RWPE2 (cell line): ENCODE measurements around the gene SOHLH1.

Experiments used
- ATAC-seq: fragments of 200-7000 bp; cut with Tn5 transposase; 3 replicates; pipeline ENCODE4 v1.9.1; 2021; ENCODE audit warnings: low read depth
- DNase-seq: peaks from one replicate; pipeline ENCODE4 v3.0.0-alpha.2; 2020; ENCODE audit warnings: low spot score
- H3K27ac ChIP-seq: fragments of 450-650 bp; 2 replicates; pipeline ENCODE4 v1.5.1; 2017; ENCODE audit warnings: mild to moderate bottlenecking; ENCODE audit not compliant: poor library complexity, severe bottlenecking
- H3K27me3 ChIP-seq: fragments of 250-450 bp; sonication (Bioruptor Pico); 2 replicates; pipeline ENCODE4 v1.5.1; 2021; ENCODE audit warnings: mild to moderate bottlenecking, moderate library complexity; ENCODE audit not compliant: insufficient read depth, poor library complexity, severe bottlenecking
- H3K36me3 ChIP-seq: fragments of 250-450 bp; sonication (Bioruptor Pico); 2 replicates; pipeline ENCODE4 v1.5.1; 2020; ENCODE audit warnings: low read depth, mild to moderate bottlenecking, moderate library complexity
- H3K4me1 ChIP-seq: fragments of 250-450 bp; sonication (Bioruptor Pico); 2 replicates; pipeline ENCODE4 v1.5.1; 2021; ENCODE audit warnings: mild to moderate bottlenecking, moderate library complexity; ENCODE audit not compliant: insufficient read depth, poor library complexity, severe bottlenecking
- H3K4me3 ChIP-seq: fragments of 250-450 bp; sonication (Bioruptor Pico); 2 replicates; pipeline ENCODE4 v1.5.1; 2021; ENCODE audit warnings: mild to moderate bottlenecking, moderate library complexity; ENCODE audit not compliant: severe bottlenecking
- H3K9me3 ChIP-seq: fragments of 250-450 bp; sonication (Bioruptor Pico); 2 replicates; pipeline ENCODE4 v1.5.1; 2021; ENCODE audit warnings: mild to moderate bottlenecking, moderate library complexity; ENCODE audit not compliant: severe bottlenecking
- CTCF ChIP-seq: fragments of 450-650 bp; IDR thresholded peaks from one replicate; pipeline ENCODE4 v1.5.1; 2017; ENCODE audit warnings: mild to moderate bottlenecking, moderate library complexity; ENCODE audit not compliant: poor library complexity, severe bottlenecking

SOHLH1 gene

GRCh38 chr9:135728436-135729110 is 29.3 kb upstream of the SOHLH1 start:
- Histone ChIP-seq H3K9me3 (no peaks in the 10 kb centered on the region), H3K36me3 (no peaks in the 10 kb centered on the region), H3K27me3 (peaks cover 7% of the 10 kb centered on the region), H3K4me1 (no peaks in the 10 kb centered on the region), H3K4me3 (no peak overlapping the region), H3K27ac (no peak overlapping the region)
- no peak for TF ChIP-seq CTCF
- ATAC-seq (no peak), DNase-seq (no peak)

DNA sequence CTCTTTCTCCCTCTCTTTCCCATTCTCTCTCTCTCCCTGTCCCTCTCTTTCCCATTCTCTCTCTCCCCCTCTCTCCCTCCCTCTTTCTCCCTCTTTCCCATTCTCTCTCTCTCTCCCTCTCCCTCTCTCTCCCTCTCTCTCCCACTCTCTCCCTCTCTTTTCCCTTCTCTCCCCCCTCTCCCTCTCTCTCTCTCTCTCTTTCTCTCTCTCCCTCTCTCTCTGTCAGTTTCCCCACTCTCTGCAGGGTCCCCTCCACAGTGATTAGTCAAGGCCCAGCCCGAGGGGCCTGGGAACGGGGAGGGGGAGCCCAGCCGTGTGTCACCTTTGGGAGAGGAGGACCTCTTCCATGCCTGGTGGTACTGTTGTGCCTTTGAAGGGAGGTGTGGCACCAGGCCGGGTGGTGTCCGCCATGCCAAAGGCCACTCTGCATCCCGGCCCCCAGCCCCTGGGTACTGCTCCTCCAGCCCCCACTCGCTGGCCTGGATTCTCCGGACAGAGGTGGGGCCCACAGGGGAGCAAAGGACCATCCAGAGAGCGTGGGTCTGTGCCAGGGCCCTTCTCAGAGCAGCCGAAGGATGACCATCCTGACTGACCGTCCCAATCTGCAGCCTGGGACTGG is 28.1 kb upstream of the SOHLH1 start:
- no peak overlapping the region for H3K27ac ChIP-seq
- no peaks in the 10 kb centered on the region for H3K9me3 ChIP-seq
- DNase-seq (no peak), ATAC-seq (no peak)
- no peak for TF ChIP-seq CTCF
- H3K4me3 ChIP-seq: no peak overlapping the region
- H3K27me3 ChIP-seq: peaks cover 7% of the 10 kb centered on the region
- H3K36me3 ChIP-seq: no peaks in the 10 kb centered on the region
- H3K4me1 ChIP-seq: no peaks in the 10 kb centered on the region

- Histone ChIP-seq H3K4me1 (no peaks in the 10 kb centered on the region), H3K36me3 (no peaks in the 10 kb centered on the region), H3K27me3 (peaks cover 7% of the 10 kb centered on the region), H3K9me3 (no peaks in the 10 kb centered on the region), H3K27ac (no peak overlapping the region), H3K4me3 (no peak overlapping the region)
- TF ChIP-seq CTCF: no peak
- no peak for ATAC-seq
- no peak for DNase-seq
Measured at GRCh38 chr9:135726138-135726853, 27.0 kb upstream of the SOHLH1 start.

DNA sequence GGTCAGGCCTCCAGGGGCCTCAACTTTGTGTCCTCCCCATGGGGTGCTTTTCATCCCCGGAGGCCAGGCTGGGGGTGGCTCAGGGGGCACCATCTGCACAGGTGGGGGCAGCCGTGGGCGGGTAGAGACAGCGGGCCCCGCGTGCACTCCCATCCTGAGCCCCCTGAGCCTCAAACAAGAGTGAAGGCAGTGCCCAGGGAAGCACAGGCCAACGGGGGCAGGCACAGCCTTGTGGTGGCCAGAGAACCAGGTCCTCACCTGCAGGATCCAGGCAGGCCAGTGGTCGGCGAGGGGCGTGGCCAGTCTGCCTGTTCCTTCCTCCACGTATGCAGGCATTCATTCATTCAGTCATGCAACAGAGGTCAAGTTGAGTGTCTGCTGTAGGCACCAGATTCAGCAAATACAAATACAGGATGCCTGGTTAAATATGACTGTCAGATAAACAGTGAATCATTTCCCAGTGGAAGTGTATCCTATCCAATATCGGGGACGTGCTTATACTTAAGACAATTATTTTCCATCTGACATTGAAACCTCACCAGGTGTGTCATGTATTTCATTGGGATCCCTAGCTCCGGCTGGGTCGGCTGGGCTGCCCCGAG is 25.0 kb upstream of the SOHLH1 start:
- DNase-seq: no peak
- TF ChIP-seq CTCF: no peak
- no peak overlapping the region for H3K4me3 ChIP-seq
- no peaks in the 10 kb centered on the region for H3K9me3 ChIP-seq
- no peaks in the 10 kb centered on the region for H3K36me3 ChIP-seq
- no peak overlapping the region for H3K27ac ChIP-seq
- H3K4me1 ChIP-seq: no peaks in the 10 kb centered on the region
- peaks cover 7% of the 10 kb centered on the region for H3K27me3 ChIP-seq
- ATAC-seq: no peak
